NCI-H82 (cell line): ENCODE data around the gene ZNF407.

ENCODE experiments used
- DNase-seq: peaks from one replicate; lab custom pipeline; 2025; lab: John Stamatoyannopoulos, UW

ZNF407 gene

DNA sequence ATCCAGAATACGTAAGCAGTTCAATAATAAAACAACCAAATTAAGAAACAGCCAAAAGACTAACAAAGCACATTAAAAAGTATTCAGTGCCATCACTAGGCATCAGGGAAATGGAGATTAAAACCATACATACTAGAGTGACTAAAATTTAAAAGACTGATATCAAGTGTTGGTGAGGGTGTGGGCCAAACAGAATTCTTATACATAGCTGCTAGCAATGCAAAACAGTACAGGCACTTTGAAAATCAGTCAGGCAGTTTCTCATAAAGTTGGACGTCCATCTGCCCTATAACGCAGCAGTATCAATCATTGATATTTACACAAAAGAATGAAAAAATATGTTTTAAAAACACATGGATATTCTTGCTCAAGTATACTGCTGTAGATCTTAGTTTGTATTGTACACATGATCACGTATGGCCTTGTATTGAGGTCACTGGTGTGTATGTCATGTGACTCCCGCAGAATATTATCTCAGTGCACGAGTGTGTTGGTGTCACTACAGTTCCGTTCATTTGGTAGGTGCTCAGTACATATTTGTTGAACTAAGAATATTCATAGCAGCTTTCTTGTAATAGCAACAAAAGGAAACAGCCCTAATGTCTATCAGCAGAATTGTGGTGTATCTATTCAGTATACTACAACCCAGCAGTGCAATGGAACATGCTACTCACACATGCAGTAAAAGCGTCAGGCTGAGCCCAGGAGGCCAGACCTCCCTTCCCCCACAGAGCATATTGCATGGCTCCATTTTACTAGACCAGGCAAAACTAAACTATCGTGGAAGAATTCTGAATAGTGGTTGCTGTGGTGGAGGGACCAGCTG is 28.6 kb downstream of the ZNF407 start:
- DNase-seq = no peak

DNA sequence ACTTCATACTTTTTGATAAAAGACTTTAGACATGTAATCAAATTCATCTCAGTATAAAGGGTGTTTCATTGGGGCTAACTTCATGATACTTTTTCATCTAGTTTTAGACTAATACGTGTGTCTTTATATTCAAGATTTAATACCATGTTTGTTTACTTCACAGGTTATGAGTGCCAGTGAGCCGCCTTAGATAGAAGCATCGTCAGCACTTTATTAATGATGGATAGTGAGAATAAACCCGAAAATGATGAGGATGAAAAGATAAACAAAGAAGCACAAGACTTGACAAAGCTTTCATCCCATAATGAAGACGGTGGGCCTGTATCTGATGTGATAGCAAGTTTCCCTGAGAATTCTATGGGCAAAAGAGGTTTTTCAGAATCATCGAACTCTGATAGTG is 33.1 kb downstream of the ZNF407 start:
- DNase-seq = no peak

DNA sequence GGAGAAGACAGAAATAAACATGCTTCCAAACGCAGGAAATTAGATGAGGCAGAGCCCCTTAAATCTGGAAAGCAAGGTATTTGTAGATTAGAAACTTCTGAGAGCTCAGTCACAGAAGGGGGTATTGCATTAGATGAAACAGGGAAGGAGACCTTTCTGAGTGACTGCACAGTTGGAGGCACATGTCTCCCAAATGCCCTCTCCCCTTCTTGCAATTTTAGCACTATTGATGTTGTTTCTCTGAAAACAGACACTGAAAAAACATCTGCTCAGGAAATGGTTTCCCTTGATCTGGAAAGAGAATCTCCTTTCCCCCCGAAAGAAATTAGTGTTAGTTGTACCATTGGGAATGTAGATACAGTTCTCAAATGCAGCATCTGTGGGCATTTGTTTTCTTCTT is 33.5 kb downstream of the ZNF407 start:
- DNase-seq = no peak

DNA sequence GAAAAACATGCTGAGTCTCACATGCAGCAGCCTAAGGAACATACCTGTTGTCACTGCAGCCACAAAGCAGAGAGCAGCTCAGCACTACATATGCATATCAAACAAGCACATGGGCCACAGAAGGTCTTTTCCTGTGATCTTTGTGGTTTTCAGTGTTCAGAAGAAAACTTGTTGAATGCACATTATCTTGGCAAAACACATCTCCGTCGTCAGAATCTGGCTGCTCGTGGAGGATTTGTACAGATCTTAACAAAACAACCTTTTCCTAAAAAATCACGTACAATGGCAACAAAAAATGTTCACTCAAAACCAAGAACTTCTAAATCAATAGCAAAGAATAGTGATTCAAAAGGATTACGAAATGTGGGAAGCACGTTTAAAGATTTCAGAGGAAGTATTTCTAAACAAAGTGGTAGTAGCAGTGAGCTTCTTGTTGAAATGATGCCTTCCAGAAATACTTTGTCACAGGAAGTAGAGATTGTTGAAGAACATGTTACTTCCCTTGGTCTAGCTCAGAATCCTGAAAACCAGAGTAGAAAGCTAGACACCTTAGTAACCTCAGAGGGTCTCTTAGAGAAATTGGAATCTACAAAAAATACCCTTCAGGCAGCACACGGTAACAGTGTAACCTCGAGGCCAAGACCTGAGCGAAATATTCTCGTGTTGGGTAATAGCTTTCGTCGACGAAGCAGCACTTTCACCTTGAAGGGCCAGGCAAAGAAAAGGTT is 34.1 kb downstream of the ZNF407 start:
- no peak for DNase-seq

DNA sequence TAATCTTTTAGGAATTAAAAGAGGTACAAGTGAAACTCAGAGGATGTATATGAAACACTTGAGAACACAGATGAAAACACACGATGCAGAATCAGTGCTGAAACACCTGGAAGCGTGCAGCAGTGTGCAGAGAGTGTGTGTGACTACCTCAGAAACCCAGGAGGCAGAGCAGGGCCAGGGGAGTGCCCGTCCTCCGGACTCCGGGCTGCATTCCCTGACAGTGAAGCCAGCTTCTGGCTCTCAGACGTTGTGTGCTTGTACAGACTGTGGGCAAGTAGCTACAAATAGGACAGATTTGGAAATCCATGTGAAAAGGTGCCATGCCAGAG is 34.6 kb downstream of the ZNF407 start:
- no peak for DNase-seq

DNA sequence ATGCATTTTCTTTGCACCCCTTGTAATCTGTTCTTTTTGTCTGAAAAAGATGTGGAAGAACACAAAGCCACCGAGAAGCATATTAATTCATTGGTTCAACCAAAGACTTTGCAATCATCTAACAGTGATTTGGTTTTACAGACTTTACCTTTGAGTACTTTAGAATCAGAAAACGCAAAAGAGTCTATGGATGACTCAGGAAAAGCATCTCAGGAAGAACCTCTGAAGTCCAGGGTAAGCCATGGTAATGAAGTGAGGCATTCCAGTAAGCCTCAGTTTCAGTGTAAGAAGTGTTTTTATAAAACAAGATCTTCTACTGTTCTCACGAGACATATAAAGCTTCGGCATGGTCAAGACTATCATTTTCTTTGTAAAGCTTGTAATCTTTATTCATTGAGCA is 35.2 kb downstream of the ZNF407 start:
- DNase-seq = no peak

DNA sequence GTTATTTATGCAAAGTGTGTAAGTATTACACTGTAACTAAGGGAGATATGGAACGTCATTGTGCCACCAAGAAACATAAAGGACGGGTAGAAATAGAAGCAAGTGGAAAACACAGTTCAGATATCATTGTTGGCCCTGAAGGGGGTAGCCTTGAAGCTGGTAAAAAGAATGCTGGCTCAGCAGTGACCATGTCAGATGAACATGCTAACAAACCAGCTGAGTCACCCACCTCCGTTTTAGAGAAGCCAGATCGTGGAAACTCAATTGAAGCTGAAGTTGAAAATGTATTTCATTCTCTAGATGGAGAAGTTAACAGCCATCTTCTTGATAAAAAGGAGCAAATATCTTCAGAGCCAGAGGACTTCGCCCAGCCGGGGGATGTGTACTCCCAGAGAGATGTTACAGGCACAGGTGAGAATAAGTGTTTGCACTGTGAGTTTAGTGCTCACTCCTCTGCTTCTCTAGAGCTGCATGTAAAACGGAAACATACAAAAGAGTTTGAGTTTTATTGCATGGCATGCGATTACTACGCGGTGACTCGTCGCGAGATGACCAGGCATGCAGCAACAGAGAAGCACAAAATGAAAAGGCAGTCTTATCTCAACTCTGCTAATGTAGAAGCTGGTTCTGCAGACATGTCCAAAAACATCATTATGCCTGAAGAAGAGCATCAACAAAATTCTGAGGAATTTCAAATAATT is 36.1 kb downstream of the ZNF407 start:
- DNase-seq = no peak

DNA sequence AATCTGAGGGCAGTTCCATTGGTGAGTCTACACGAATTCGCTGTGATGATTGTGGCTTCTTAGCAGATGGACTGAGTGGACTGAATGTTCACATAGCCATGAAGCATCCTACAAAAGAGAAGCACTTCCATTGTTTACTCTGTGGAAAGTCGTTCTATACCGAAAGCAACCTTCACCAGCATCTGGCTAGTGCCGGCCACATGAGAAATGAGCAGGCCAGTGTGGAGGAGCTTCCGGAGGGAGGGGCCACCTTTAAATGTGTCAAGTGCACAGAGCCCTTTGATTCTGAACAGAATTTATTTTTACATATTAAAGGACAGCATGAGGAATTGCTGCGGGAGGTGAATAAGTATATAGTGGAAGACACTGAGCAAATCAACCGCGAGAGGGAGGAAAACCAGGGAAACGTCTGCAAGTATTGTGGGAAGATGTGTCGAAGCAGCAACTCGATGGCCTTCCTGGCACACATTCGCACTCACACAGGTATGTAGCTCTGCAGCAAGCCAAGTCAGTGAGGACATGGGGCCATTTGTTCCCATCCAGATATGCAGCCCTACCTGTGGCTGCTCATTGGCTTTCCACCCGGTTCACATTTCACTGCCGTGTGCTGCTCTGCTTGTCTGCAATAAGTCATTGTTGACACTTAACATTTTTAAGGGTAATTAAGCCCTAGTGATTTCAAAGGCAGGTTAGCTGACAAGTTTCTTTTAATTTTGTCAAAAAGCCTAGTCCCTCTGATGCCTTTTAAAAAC is 37.7 kb downstream of the ZNF407 start:
- no peak for DNase-seq

DNA sequence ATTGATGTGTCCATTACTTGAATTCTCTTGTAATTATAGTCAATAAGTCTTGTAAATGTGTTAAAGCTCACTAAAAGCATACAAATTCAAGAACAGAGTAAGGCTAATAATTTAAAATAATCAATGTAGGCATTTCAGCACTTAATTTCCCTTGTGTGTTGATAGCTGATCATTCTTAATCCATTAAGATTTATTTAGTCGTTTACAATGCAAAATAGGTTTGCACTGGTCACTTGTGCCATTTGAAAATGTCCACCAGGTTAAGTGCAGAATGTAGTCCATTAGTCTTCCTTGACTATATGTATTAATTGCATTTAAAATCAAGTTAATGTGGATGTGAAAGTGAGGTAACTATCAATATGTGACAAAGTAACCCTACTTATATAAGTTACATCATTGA is 39.4 kb downstream of the ZNF407 start:
- no peak for DNase-seq

DNA sequence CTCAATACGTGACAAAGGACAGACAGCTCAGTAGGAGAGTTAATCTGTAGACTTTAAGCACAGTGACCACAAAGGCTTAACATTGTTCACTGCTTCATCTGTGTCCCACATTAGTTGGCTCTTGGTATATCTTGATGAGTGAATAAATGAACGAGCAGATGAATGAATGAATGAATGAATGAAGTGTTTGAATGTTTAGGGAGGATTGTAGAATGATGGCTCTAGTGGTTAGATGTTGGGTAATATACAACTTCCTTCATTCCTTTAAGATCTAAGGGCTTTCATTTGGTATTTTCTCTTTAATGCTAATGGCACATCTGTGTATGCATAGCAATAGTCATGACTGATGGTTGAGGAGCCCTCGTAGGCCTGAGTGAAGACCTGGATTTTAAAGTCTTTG is 40.5 kb downstream of the ZNF407 start:
- no peak for DNase-seq

DNA sequence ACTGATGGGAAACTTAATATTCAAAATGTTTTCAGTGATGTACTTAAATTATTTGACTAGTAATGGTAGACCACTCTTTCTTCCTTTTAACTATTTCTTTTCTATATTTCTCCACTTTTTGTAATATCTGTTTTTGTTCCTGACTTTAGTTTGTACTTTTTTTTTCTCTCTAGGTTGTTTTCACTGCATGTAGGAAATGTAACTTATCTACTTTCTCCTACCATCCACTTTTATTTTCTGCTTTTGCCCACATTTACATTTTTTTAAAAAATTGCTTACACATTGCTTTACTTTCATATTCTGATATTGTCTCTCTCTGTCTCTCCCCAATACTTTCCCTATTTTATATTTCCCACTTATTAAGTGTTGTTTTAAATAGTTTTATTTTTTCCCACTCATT is 47.0 kb downstream of the ZNF407 start:
- DNase-seq = no peak

DNA sequence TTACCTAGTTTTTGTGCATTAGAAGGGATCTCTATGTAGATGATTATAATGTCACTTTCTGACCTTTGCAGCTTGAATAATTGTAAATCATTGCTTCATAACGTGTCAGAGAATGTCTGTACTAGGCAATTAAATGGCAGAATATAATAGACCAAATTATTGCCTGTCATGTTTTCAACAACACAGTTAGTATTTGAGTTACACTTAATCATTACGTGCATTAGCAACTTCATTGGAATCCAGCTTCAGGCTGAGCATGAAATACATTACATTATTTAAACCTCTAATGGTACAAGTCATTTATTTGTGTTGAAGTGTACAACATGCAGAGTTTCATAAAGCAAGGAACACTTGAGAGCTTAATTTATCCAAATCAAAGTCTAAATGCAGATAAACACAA is 48.0 kb downstream of the ZNF407 start:
- DNase-seq = no peak

DNA sequence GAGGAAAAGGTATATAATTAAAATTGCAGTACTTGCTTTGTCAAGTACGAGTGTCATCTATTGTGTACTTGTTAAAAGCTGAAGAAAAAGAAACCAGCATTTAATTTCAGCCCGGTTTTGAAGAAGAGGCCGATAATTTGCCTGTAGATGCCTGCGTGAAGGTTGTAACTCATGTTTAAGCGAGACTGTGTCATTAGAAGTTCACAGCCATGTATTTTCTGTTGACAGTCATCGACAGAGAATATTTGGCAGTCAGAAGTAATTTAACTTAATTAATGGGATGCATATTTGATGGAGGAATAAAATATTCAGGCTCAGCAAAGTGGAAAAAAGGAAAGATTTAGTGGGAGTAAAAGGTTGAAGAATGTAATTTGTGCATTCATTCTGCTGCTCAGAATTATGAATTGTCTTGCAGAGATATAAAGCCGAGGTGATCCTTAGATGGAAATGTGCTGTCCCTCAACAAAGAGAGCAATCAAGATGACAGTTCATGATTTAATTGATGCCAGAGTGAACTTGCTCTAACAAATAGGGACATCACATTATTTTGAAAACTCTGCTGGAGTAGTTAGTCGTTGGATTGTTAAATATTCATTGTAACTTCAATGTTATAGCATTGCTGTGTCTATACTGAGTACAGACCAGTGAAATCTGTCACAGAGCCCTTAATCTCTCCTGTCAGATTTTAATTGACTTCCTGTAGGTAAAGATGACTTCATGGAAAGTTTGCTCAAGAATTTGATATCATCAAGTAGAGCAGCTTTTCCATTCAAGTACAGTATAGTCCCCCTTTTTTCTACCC is 53.9 kb downstream of the ZNF407 start:
- DNase-seq = no peak

DNA sequence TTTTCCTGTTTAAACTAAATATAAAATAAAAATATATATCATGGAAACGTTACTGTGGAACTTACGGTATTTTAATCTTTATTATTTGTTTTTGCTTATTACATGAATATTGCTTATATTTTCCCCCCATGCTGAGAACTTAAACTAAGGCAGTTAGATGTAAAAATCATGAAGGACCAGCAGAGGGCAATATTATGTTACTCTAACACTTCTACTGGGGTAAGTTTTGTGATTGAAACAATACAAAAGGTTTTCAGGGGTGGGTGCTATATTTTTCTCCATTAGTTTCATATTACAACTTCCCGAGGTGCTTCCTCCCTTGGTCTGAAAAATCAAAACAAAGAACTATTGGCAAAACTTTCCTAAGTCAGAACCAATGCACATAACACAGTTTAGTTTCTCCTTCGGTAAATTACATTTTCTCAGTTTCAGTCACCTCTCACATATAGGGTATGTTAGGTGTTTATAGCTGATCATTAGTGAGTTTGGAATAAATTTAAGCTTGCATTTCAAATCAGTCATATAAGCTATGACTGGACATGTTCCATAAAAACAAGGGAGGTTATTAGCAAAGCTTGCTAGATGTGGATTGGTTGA is 54.8 kb downstream of the ZNF407 start:
- DNase-seq = peak; percentile 68

DNA sequence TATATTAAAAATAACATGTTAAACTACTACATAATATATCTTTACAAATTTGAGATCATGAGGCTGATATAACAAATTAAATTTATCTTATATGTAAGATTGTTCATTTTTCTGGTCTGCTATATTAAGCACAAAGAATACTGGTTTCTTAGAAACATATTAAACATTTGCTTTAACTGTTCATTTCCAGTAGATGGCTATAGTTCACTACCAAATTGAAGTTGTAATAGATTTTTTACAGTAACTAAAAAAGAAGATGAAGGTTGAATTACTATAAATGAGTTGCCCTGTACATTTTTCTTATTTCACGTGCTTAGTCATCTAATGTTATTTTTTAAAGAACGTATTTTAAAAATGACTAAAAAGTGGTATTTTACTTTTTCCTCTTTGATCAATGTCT is 57.0 kb downstream of the ZNF407 start:
- DNase-seq = no peak

DNA sequence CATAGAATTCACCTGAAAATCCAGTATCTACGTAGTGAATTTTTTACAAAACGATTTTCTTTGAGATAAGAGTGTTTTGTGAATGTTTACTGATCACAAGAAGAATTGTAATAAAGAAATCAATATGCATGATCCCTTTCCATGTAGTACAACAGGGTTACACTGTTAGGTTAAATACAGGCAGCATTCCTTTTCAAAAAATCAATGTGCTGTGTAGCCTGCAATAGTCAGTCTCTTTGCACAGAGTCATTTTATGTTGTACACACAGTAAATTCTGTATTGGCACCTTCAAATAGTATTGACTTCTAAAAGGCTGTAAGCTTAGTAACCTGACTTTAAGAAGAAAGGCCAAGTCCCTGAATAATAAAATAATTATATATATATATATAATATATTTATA is 63.3 kb downstream of the ZNF407 start:
- no peak for DNase-seq

DNA sequence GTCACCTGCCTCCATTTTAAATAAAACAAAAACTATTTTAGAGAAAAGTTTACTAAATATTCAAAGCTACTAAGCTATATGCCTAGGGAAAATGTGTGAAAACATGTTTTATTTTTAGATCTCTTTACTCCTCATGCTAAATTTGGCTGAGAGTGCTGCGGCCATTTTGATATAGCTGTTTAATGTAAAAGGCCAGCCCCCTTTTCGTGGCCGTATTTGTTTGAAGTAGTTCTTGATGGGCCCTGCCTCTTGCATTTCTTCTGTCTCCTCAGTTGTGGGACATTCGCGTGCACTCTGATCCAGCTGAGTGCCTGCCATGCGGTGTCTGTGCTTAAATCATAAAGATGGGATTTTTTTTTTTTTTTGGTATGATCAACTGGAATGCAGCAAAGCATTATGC is 64.0 kb downstream of the ZNF407 start:
- no peak for DNase-seq

DNA sequence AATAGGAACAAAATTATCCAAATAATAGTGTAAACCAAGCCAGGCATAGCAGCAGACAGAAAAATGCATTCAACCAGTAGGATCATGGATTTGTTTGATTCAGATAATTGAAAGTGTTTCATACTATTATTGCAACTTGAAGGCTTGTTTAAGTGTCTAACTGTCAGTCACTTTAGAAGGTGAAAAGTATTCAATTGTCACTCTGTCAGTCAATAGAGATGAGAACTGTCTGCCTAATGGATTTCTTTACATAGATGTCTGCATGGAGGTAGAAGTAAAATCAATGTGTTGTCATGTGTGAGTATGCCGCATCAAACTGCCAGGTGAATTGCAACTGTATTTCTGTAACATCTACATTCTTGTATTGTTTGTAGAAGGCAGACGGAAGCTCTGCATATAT is 65.0 kb downstream of the ZNF407 start:
- no peak for DNase-seq

DNA sequence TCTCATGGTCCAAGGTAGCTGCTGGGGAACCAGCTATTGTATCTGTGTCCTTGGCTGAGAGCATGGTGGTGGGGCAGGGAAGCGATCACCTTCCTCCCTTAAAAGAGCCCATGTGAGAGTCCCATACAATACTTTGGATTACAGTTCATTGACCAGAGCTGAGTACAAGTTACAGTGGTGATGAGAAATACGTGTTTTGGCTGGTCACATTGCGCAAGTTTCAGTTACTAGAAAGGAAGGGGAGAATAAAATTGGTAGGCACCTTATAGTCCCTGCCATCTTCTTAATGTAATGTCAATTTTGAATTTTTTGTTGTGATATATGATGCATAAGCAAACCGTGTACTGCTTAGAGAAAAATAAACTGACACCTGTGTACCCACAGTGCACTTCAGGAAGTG is 67.7 kb downstream of the ZNF407 start:
- DNase-seq = no peak

DNA sequence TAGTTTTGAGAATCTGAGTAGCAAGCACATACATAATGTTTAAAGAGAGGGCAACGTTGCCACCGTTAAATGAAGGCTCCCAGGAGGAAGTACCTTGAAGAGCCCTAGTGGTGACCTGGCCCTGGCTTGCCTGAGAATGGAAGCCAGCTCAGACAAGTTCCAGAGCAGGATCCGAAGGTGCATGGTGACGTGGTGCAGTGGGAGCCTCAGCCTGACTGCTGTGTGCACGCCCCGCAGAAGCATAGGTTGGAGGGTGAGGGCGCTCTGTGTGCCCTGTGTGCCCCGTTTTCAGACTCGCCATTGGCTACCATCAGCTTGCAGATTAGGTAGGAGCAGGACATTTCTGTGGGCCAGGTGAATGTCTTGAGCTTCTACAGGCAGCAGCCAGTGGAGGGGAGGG is 68.2 kb downstream of the ZNF407 start:
- no peak for DNase-seq

DNA sequence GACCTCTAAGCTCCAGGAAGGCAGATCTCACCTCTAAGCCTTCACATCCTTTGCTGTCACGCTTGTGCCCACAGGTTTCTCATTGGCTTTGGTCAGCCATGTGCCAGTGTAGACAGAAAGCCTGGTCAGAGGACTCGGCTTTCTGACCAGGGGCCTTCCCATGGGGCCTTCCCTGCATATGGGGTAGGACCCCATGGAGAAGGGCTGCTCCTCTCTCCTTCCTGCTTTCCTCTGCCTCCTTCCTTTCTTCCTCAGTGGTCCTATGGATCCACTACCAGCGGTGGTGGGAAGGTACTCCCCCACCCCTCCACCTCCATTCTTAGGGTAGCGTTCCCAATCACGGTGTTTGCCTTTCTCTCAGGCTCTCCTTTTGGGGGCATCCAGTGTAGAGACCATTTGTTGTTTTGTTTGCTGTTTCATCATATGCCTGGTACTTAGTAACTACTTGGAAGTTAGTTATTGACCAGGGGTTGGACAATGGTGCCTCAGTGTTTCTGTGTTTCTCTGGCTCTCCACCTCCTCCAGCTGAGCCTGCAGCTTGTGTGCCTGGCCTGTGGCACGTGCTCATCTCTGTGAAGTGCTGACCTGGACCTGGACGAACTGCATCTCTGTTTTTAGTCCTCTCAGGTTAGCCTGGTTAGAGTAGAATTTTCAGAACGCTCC is 71.6 kb downstream of the ZNF407 start:
- DNase-seq = no peak
